Prostate gland (tissue), 2 donors: ENCODE measurements around the gene DNAJC17. TPM values are rescaled to one million over a fixed set of nuclear protein-coding genes. Genes with fewer than 3 reads are reported as not detected.

Experiments used
- DNase-seq: peaks from one replicate; pipeline ENCODE4 v3.0.0-alpha.2; 2019; ENCODE audit warnings: low spot score
- H3K27ac ChIP-seq, 2 donors: fragments of 200-600 bp; sonication (generic); 2 replicates each; pipeline ENCODE4 v1.5.1; 2017 to 2019
- H3K27me3 ChIP-seq: fragments of 200-600 bp; sonication (generic); replicated peaks from 2 replicates; pipeline ENCODE4 v1.5.1; 2019; ENCODE audit not compliant: insufficient read depth
- H3K36me3 ChIP-seq, 2 donors: fragments of 200-600 bp; sonication (generic); 1 replicate in 1 of 2; 2 replicates in 1 of 2; pipeline versions ENCODE4 v1.5.1 to v1.8.1; 2017 to 2019
- H3K4me1 ChIP-seq: fragments of 200-600 bp; sonication (generic); replicated peaks from 2 replicates; pipeline ENCODE4 v1.5.1; 2019
- H3K4me3 ChIP-seq, 2 donors: fragments of 200-600 bp; sonication (generic); 2 replicates each; pipeline ENCODE4 v1.5.1; 2017 to 2019
- H3K9me3 ChIP-seq: fragments of 200-600 bp; sonication (generic); 2 replicates; pipeline ENCODE4 v1.5.1; 2017
- POLR2A ChIP-seq: fragments of 450-650 bp; IDR thresholded peaks from one replicate; pipeline ENCODE4 v1.6.1; 2016; ENCODE audit warnings: antibody characterized with exemption, mild to moderate bottlenecking
- POLR2AphosphoS5 ChIP-seq: sonication (generic); formaldehyde crosslinking; IDR thresholded peaks from one replicate; pipeline ENCODE4 v1.6.1; 2017; ENCODE audit warnings: antibody characterized with exemption
- WGBS: methylation state at CpG from one replicate; pipeline ENCODE4 v1.1.5; 2018; 5-methylcytosine and 5-hydroxymethylcytosine counted together
- intact Hi-C: fragments of 100-400 bp; cut with DNase I; formaldehyde crosslinking; loops from one replicate; pipeline ENCODE4 v1.14.2; 2022
- total RNA-seq, 2 donors: library from RNA; depleted of rRNA; stranded (reverse); fragments of >200 nt; gene quantifications; one replicate each; pipeline ENCODE4 v1.1.0, GENCODE V29; 2016
- TF ChIP-seq, protein P1 (sequence below), 4 experiments: fragments of 200-600 bp in 2 of 4; fragments of 450-650 bp in 2 of 4; sonication (generic) in 2 of 4; IDR thresholded peaks; 1 replicate in 3 of 4; 2 replicates in 1 of 4; pipeline ENCODE4 v1.5.1; 2016 to 2019; ENCODE audit warnings: antibody characterized with exemption in 4 of 4, mild to moderate bottlenecking in 2 of 4, moderate library complexity in 2 of 4

Gene DNAJC17
- total RNA-seq, 2 donors from 2014 or later = 29.2 to 29.6 TPM

DNA sequence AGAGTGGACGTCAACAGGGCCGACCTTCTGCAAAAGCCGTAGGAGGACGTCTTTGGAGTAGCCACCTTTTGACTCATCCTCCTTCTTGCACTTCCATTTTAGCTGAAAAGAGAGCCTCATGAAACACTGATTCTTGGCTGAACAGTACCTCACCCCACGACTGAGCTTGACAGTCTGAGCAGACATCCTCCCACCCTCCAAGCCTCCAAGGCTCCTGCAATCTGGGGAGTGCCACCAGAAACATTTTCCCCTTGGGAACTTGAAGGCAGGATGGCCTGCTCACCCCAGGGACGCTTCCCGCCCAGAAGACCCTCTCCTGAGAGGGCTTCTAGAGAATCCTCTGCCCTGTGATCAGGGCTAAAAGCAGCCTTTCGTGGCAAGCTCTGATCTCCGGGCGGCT, 32.3 kb downstream of the DNAJC17 start:
- peaks cover 4% of the 10 kb centered on the region in 2 donors for H3K36me3 ChIP-seq
- peaks cover 14% of the 10 kb centered on the region for H3K4me1 ChIP-seq
- TF ChIP-seq, protein P1, sequence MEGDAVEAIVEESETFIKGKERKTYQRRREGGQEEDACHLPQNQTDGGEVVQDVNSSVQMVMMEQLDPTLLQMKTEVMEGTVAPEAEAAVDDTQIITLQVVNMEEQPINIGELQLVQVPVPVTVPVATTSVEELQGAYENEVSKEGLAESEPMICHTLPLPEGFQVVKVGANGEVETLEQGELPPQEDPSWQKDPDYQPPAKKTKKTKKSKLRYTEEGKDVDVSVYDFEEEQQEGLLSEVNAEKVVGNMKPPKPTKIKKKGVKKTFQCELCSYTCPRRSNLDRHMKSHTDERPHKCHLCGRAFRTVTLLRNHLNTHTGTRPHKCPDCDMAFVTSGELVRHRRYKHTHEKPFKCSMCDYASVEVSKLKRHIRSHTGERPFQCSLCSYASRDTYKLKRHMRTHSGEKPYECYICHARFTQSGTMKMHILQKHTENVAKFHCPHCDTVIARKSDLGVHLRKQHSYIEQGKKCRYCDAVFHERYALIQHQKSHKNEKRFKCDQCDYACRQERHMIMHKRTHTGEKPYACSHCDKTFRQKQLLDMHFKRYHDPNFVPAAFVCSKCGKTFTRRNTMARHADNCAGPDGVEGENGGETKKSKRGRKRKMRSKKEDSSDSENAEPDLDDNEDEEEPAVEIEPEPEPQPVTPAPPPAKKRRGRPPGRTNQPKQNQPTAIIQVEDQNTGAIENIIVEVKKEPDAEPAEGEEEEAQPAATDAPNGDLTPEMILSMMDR (IDR thresholded peaks at IDR 0.05) = no peak
- TF ChIP-seq POLR2AphosphoS5 (no peak), POLR2A (no peak)
- H3K27me3 ChIP-seq = no peaks in the 10 kb centered on the region
- no peak overlapping the region for H3K27ac ChIP-seq
- WGBS = 94% methylated on average over 10 of the region's 10 CpGs
- no peaks in the 10 kb centered on the region for H3K9me3 ChIP-seq
- intact Hi-C loops = no loop called here
- DNase-seq = no peak
- H3K4me3 ChIP-seq = no peak overlapping the region

- WGBS = 93% methylated on average over 6 of the region's 6 CpGs
- Histone ChIP-seq H3K27ac (no peak overlapping the region), H3K27me3 (no peaks in the 10 kb centered on the region), H3K4me1 (peaks cover 23% of the 10 kb centered on the region), H3K4me3 (no peak overlapping the region), H3K9me3 (no peaks in the 10 kb centered on the region), H3K36me3 (peaks cover 0 to 4% of the 10 kb centered on the region in 2 donors)
- no peak for TF ChIP-seq POLR2AphosphoS5
- TF ChIP-seq, protein P1 (IDR thresholded peaks at IDR 0.05) = no peak
- no peak for TF ChIP-seq POLR2A
- DNase-seq = no peak
- intact Hi-C loops = no loop called here
Measured at GRCh38 chr15:40773902-40774301, 33.4 kb downstream of the DNAJC17 start.

- intact Hi-C loops = no loop called here
- peaks cover 26% of the 10 kb centered on the region for H3K4me1 ChIP-seq
- TF ChIP-seq POLR2A (no peak), POLR2AphosphoS5 (no peak)
- TF ChIP-seq, protein P1 (IDR thresholded peaks at IDR 0.05) = no peak
- H3K36me3 ChIP-seq = peaks cover 0 to 4% of the 10 kb centered on the region in 2 donors
- no peak for DNase-seq
- 91% methylated on average over 8 of the region's 8 CpGs for WGBS
- no peaks in the 10 kb centered on the region for H3K27me3 ChIP-seq
- H3K4me3 ChIP-seq = no peak overlapping the region
- no peak overlapping the region for H3K27ac ChIP-seq
- no peaks in the 10 kb centered on the region for H3K9me3 ChIP-seq
Measured at GRCh38 chr15:40773496-40773895, 33.8 kb downstream of the DNAJC17 start.

GRCh38 chr15:40772014-40772413, 35.3 kb downstream of the DNAJC17 start:
- intact Hi-C loops = no loop called here
- 84% methylated on average over 13 of the region's 13 CpGs for WGBS
- peaks cover 26% of the 10 kb centered on the region for H3K4me1 ChIP-seq
- H3K27ac ChIP-seq = no peak overlapping the region
- H3K27me3 ChIP-seq = no peaks in the 10 kb centered on the region
- H3K4me3 ChIP-seq = no peak overlapping the region
- H3K9me3 ChIP-seq = no peaks in the 10 kb centered on the region
- H3K36me3 ChIP-seq = peaks cover 0 to 4% of the 10 kb centered on the region in 2 donors
- no peak for DNase-seq
- TF ChIP-seq POLR2AphosphoS5 = no peak
- no peak for TF ChIP-seq POLR2A
- TF ChIP-seq, protein P1 (IDR thresholded peaks at IDR 0.05) = no peak

DNA sequence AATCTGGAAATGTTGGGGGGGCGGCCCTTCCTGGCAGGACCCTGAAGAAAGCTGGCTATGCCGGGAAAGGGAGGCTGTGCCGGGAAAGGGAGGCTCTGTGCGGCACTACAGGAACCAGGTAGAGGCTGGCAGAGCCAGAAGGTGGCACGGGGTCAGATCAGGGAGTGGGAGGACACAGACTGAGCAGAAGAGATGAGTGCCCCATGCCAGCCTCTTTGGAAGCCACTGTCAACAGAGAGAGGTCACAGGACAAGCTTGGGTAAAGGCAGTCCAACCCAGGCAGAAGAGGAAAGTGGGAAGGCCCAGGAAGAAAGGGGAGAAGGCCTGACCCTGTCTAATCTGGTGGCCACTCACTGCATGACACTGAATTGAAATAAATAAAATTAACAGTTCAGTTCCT, 36.0 kb downstream of the DNAJC17 start:
- no peak overlapping the region for H3K4me3 ChIP-seq
- H3K27ac ChIP-seq = peak overlapping the region; percentile 37 to 80
- peaks cover 23% of the 10 kb centered on the region for H3K4me1 ChIP-seq
- no peak for DNase-seq
- intact Hi-C loops = no loop called here
- 94% methylated on average over 5 of the region's 5 CpGs for WGBS
- no peaks in the 10 kb centered on the region for H3K27me3 ChIP-seq
- no peaks in the 10 kb centered on the region for H3K9me3 ChIP-seq
- H3K36me3 ChIP-seq = peaks cover 0 to 4% of the 10 kb centered on the region in 2 donors
- TF ChIP-seq POLR2AphosphoS5 (no peak), POLR2A (no peak)
- TF ChIP-seq, protein P1 (IDR thresholded peaks at IDR 0.05) = no peak
